HepG2 (cell line): Measurements from ENCODE around the gene PPP1R16B. TPM values are rescaled to one million over a fixed set of nuclear protein-coding genes. Genes with fewer than 3 reads are reported as not detected.

Source experiments
- ATAC-seq: fragments of 200-7000 bp; cut with Tn5 transposase; 3 replicates; pipeline ENCODE4 v1.9.1; 2020; ENCODE audit warnings: mild to moderate bottlenecking, moderate library complexity
- BruUV-seq: library from RNA; stranded (reverse); fragments of 400-500 nt; replicated peaks from 2 replicates; lab custom pipeline; 2021; lab: Mats Ljungman, UMichigan
- CTCF ChIA-PET: fragments of 300-600 bp; formaldehyde crosslinking; extraction: SDS; loops from one replicate; lab custom pipeline; 2021; ENCODE audit warnings: low total read pairs, inconsistent platforms, low intra/inter-chr PET ratio; lab: Yijun Ruan, JAX
- POLR2A ChIA-PET: fragments of 350-600 bp; sonication (Branson Sonifier 250); formaldehyde crosslinking; loops from one replicate; lab custom pipeline; 2020; ENCODE audit warnings: antibody characterized with exemption, inconsistent platforms; lab: Yijun Ruan, JAX
- DNase-seq: peaks from one replicate; pipeline ENCODE4 v3.0.0-alpha.2; 2015; ENCODE audit warnings: low spot score
- FAIRE-seq: peaks from 3 replicates; lab custom pipeline; 2011; peaks lifted over from hg19 to GRCh38; lab: Jason Lieb, UNC
- H2AFZ ChIP-seq: one replicate; pipeline ENCODE4 v1.6.1; 2011; ENCODE audit warnings: low read length, inconsistent platforms
- H3K27ac ChIP-seq: fragments of 300-600 bp; 3 replicates; pipeline ENCODE4 v1.8.0; 2011; ENCODE audit warnings: mixed run types, mild to moderate bottlenecking, mixed read lengths, low read length, inconsistent platforms; ENCODE audit not compliant: insufficient read depth; ENCODE audit errors: extremely low read length
- H3K27me3 ChIP-seq, 2 experiments: fragments of 200-600 bp in 1 of 2; 2 replicates in 1 of 2; 3 replicates in 1 of 2; pipeline versions ENCODE4 v1.6.0 to v1.8.0; 2011; ENCODE audit warnings: low read length in 2 of 2, mild to moderate bottlenecking in 2 of 2, moderate library complexity in 2 of 2, inconsistent platforms in 1 of 2; ENCODE audit not compliant: insufficient read depth in 2 of 2, control insufficient read depth in 1 of 2
- H3K36me3 ChIP-seq, 2 experiments: fragments of 200-600 bp in 1 of 2; replicated peaks in 1 of 2; 2 replicates in 1 of 2; 3 replicates in 1 of 2; pipeline versions ENCODE4 v1.5.1 to v1.8.0; 2011; ENCODE audit warnings: low read length in 2 of 2, inconsistent platforms in 1 of 2; ENCODE audit not compliant: insufficient read depth in 2 of 2, control insufficient read depth in 1 of 2
- H3K4me1 ChIP-seq: 2 replicates; pipeline ENCODE4 v1.5.1; 2012; ENCODE audit warnings: low read length, inconsistent platforms; ENCODE audit not compliant: insufficient read depth
- H3K4me2 ChIP-seq: 2 replicates; pipeline ENCODE4 v1.6.0; 2011; ENCODE audit warnings: low read depth, low read length, inconsistent platforms
- H3K4me3 ChIP-seq, 3 experiments: fragments of 200-600 bp in 1 of 3; sonication (generic), shearing (Covaris generic) in 1 of 3; replicated peaks in 1 of 3; 2 replicates each; pipeline ENCODE4 v1.5.1; 2011 to 2016; ENCODE audit warnings: low read length in 3 of 3, inconsistent platforms in 2 of 3, low read depth in 2 of 3, mild to moderate bottlenecking in 2 of 3, control low read depth in 1 of 3, mixed read lengths in 1 of 3; ENCODE audit not compliant: insufficient read depth in 1 of 3
- H3K79me2 ChIP-seq: one replicate; pipeline ENCODE4 v1.6.1; 2011; ENCODE audit warnings: low read length, inconsistent platforms; ENCODE audit not compliant: insufficient read depth
- H3K9ac ChIP-seq: 2 replicates; pipeline ENCODE4 v1.6.0; 2011; ENCODE audit warnings: mild to moderate bottlenecking, low read depth, low read length, inconsistent platforms; ENCODE audit not compliant: insufficient read depth
- H3K9me3 ChIP-seq: 2 replicates; pipeline ENCODE4 v1.5.1; 2012; ENCODE audit warnings: mild to moderate bottlenecking, low read length
- H4K20me1 ChIP-seq: 2 replicates; pipeline ENCODE4 v1.6.0; 2011; ENCODE audit warnings: inconsistent platforms, mild to moderate bottlenecking, low read length, moderate library complexity; ENCODE audit not compliant: insufficient read depth
- AGO1 ChIP-seq: fragments of 200-400 bp; formaldehyde crosslinking; IDR thresholded peaks from 2 replicates; pipeline ENCODE4 v1.6.1; 2017; ENCODE audit warnings: mild to moderate bottlenecking, low read depth, low read length, moderate library complexity; ENCODE audit not compliant: poor library complexity, severe bottlenecking
- AGO2 ChIP-seq: fragments of 200-400 bp; formaldehyde crosslinking; optimal IDR thresholded peaks from 2 replicates; pipeline ENCODE3; 2017; ENCODE audit warnings: mild to moderate bottlenecking, low read depth, low read length, moderate library complexity
- CEBPG ChIP-seq: IDR thresholded peaks from 2 replicates; pipeline ENCODE4 v1.6.1; 2016
- ESRRA ChIP-seq: sonication (generic); formaldehyde crosslinking; IDR thresholded peaks from 2 replicates; pipeline ENCODE4 v1.5.1; 2020; ENCODE audit warnings: mild to moderate bottlenecking, low read depth, missing genetic modification reagents
- RAD21 ChIP-seq: fragments of 450-650 bp; formaldehyde crosslinking; IDR thresholded peaks from 2 replicates; pipeline ENCODE4 v1.5.0; 2020; ENCODE audit warnings: mild to moderate bottlenecking
- ZFP36 ChIP-seq: fragments of 150-350 bp; IDR thresholded peaks from 2 replicates; pipeline ENCODE4 v1.6.1; 2018; ENCODE audit warnings: borderline replicate concordance, low read length, low read depth; ENCODE audit not compliant: partially characterized antibody
- ZFP82 ChIP-seq: sonication (generic); formaldehyde crosslinking; IDR thresholded peaks from 2 replicates; pipeline ENCODE4 v1.5.1; 2020; ENCODE audit warnings: mild to moderate bottlenecking, missing genetic modification reagents, borderline replicate concordance
- ZNF678 ChIP-seq: sonication (generic); formaldehyde crosslinking; IDR thresholded peaks from 2 replicates; pipeline ENCODE4 v1.4.0; 2020; ENCODE audit warnings: mild to moderate bottlenecking, missing genetic modification reagents
- WGBS: methylation state at CpG from one replicate; pipeline ENCODE4 v1.1.6; 2017; ENCODE audit warnings: low lambda C conversion rate; 5-methylcytosine and 5-hydroxymethylcytosine counted together
- in situ Hi-C: cut with HindIII; loops from 2 replicates; pipeline ENCODE4 v1.10.0; 2017; ENCODE audit warnings: low pct_unique_long_range_greater_than_20kb; ENCODE audit not compliant: extremely low pct_ligation_motif_present
- intact Hi-C: fragments of 100-400 bp; cut with micrococcal nuclease; formaldehyde crosslinking; loops from one replicate; pipeline ENCODE4 v1.10.0; 2022; ENCODE audit not compliant: unreplicated experiment
- polyA plus RNA-seq, 8 experiments: library from polyadenylated mRNA; depleted of rRNA in 3 of 8; stranded (reverse) in 7 of 8; unstranded in 1 of 8; fragments of >200 nt; fragmentation: Illumina TruSeq in 4 of 8; extraction: Trizol in 4 of 8; gene quantifications; 2 replicates each; pipeline versions ENCODE4 v1.2.1 to v1.2.3, GENCODE V29; 2011 to 2016; ENCODE audit warnings: low read depth in 4 of 8, missing spikeins in 1 of 8, mixed read lengths in 1 of 8; ENCODE audit not compliant: insufficient read depth in 1 of 8
- total RNA-seq, 5 experiments: library from RNA; depleted of rRNA; stranded (reverse); fragments of >200 nt; fragmentation: Illumina TruSeq; extraction: Trizol; gene quantifications; 2 replicates each; pipeline ENCODE4 v1.2.3, GENCODE V29; 2016; ENCODE audit warnings: low read depth in 1 of 5
- TF ChIP-seq, protein P1 (sequence below): sonication (generic); formaldehyde crosslinking; IDR thresholded peaks from 2 replicates; pipeline ENCODE4; 2020; ENCODE audit warnings: missing genetic modification reagents, mild to moderate bottlenecking, borderline replicate concordance
- TF ChIP-seq, protein P2 (sequence below): IDR thresholded peaks from 2 replicates; pipeline ENCODE4 v1.6.1; 2016; ENCODE audit warnings: low read depth, borderline replicate concordance
- TF ChIP-seq, protein P3 (sequence below): sonication (generic); formaldehyde crosslinking; IDR thresholded peaks from 2 replicates; pipeline ENCODE4 v1.4.0; 2020; ENCODE audit warnings: missing genetic modification reagents, mild to moderate bottlenecking, borderline replicate concordance

Gene PPP1R16B
- total and polyA plus RNA-seq, 2 of the 13 experiments (the other 11 are each of a cell fraction or from before 2014, with no cell fraction given), result 0.02 to 0.11 TPM

DNA sequence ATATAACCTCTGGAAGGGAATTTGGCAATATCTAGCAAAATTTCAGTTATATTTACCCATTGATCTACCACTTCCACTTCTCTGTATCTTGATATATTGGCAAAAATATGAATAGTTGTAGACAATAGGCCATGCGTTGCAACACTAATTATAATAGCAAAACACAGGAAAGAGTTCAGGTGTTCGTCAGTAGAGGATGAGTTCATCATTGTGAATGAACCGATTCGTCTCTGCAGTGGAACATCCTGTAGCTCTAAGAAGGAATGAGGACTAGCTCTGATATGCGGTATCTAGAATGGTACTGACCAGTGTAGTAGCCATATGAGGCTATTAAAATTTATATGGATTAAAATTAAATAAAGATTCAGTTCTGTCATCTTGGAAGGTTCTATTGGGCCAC is 129.0 kb downstream of the PPP1R16B start:
- no peaks in the 10 kb centered on the region for H3K27me3 ChIP-seq
- H2AFZ ChIP-seq, result no peak overlapping the region
- WGBS, result 97% methylated on average over 5 of the region's 5 CpGs
- intact Hi-C loops, result no loop called here
- H3K9me3 ChIP-seq, result no peaks in the 10 kb centered on the region
- DNase-seq (no peak), FAIRE-seq (no peak), ATAC-seq (no peak)
- in situ Hi-C loops, result no loop called here
- no peak overlapping the region for H3K9ac ChIP-seq
- H4K20me1 ChIP-seq, result peaks cover 16% of the 10 kb centered on the region; the same call in 1 of the 2 replicates
- H3K27ac ChIP-seq, result no peak overlapping the region
- no TSS peak for BruUV-seq
- ChIA-PET CTCF (interaction anchor here (1.4 kb wide), 1 partner anchor 8 kb away, joined by 4 read pairs; the partner anchor contains the start of gene FAM83D), POLR2A (interaction anchor here (1.3 to 1.6 kb wide), 2 partner anchors 9 to 28 kb away, joined by 3 to 9 read pairs; partner anchors contain the start of genes DHX35 and FAM83D)
- peaks cover 24 to 52% of the 10 kb centered on the region in 2 experiments for H3K36me3 ChIP-seq
- peaks cover 99% of the 10 kb centered on the region for H3K79me2 ChIP-seq
- TF ChIP-seq AGO2, result no peak
- TF ChIP-seq ZFP82 (CRISPR knock-in tag), result no peak
- TF ChIP-seq, protein P1, sequence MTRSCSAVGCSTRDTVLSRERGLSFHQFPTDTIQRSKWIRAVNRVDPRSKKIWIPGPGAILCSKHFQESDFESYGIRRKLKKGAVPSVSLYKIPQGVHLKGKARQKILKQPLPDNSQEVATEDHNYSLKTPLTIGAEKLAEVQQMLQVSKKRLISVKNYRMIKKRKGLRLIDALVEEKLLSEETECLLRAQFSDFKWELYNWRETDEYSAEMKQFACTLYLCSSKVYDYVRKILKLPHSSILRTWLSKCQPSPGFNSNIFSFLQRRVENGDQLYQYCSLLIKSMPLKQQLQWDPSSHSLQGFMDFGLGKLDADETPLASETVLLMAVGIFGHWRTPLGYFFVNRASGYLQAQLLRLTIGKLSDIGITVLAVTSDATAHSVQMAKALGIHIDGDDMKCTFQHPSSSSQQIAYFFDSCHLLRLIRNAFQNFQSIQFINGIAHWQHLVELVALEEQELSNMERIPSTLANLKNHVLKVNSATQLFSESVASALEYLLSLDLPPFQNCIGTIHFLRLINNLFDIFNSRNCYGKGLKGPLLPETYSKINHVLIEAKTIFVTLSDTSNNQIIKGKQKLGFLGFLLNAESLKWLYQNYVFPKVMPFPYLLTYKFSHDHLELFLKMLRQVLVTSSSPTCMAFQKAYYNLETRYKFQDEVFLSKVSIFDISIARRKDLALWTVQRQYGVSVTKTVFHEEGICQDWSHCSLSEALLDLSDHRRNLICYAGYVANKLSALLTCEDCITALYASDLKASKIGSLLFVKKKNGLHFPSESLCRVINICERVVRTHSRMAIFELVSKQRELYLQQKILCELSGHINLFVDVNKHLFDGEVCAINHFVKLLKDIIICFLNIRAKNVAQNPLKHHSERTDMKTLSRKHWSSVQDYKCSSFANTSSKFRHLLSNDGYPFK (CRISPR knock-in tag), result no peak
- no peak for TF ChIP-seq ZNF678
- TF ChIP-seq, all 625 proteins: peak for 0
- no peak overlapping the region for H3K4me2 ChIP-seq
- peaks cover 95% of the 10 kb centered on the region for H3K4me1 ChIP-seq
- no peak overlapping the region for H3K4me3 ChIP-seq

DNA sequence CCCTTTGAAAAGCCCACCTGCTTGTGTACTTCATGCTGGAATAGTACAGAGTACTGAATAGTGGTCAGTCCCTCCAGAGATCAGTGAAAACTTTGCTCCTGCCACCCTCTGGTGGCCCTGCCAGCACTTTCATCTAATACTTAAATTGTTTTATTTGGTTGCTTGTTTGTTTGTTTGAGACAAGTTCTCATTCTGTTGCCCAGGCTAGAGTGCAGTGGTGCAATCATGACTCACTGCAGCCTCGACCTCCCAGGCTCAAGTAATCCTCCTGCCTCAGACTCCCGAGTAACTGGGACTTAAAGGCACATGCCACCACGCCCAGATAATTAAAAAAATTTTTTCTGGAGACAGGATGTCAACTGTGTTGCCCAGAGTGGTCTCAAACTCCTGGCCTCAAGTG is 129.8 kb downstream of the PPP1R16B start:
- Histone ChIP-seq H3K79me2 (peaks cover 99% of the 10 kb centered on the region), H3K36me3 (peaks cover 31 to 56% of the 10 kb centered on the region in 2 experiments), H3K27ac (no peak overlapping the region), H2AFZ (no peak overlapping the region), H3K9me3 (no peaks in the 10 kb centered on the region), H3K4me1 (peaks cover 95% of the 10 kb centered on the region), H3K9ac (no peak overlapping the region), H3K4me2 (no peak overlapping the region), H4K20me1 (peaks cover 16% of the 10 kb centered on the region; the same call in 1 of the 2 replicates), H3K27me3 (no peaks in the 10 kb centered on the region), H3K4me3 (no peak overlapping the region)
- DNase-seq (no peak), FAIRE-seq (peak; percentile 28), ATAC-seq (peak; percentile 67)
- ChIA-PET CTCF (interaction anchor here (0.6 to 1.4 kb wide), 3 partner anchors 9 to 42 kb away, joined by 3 to 4 read pairs (median 3); partner anchors contain the start of gene FAM83D), POLR2A (no interaction called here)
- in situ Hi-C loops, result no loop called here
- intact Hi-C loops, result no loop called here
- BruUV-seq, result no TSS peak
- 87% methylated on average over 3 of the region's 3 CpGs for WGBS
- TF ChIP-seq, protein P2, sequence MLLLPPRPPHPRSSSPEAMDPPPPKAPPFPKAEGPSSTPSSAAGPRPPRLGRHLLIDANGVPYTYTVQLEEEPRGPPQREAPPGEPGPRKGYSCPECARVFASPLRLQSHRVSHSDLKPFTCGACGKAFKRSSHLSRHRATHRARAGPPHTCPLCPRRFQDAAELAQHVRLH (CRISPR knock-in tag), result no peak
- TF ChIP-seq, protein P3, sequence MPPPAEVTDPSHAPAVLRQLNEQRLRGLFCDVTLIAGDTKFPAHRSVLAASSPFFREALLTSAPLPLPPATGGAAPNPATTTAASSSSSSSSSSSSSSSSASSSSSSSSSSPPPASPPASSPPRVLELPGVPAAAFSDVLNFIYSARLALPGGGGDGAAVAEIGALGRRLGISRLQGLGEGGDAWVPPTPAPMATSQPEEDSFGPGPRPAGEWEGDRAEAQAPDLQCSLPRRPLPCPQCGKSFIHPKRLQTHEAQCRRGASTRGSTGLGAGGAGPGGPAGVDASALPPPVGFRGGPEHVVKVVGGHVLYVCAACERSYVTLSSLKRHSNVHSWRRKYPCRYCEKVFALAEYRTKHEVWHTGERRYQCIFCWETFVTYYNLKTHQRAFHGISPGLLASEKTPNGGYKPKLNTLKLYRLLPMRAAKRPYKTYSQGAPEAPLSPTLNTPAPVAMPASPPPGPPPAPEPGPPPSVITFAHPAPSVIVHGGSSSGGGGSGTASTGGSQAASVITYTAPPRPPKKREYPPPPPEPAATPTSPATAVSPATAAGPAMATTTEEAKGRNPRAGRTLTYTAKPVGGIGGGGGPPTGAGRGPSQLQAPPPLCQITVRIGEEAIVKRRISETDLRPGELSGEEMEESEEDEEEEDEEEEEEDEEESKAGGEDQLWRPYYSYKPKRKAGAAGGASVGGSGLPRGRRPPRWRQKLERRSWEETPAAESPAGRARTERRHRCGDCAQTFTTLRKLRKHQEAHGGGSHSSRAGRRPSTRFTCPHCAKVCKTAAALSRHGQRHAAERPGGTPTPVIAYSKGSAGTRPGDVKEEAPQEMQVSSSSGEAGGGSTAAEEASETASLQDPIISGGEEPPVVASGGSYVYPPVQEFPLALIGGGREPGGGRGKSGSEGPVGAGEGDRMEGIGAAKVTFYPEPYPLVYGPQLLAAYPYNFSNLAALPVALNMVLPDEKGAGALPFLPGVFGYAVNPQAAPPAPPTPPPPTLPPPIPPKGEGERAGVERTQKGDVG, result no peak
- peak; percentile 22; the same call in 1 of the 2 replicates for TF ChIP-seq CEBPG (CRISPR knock-in tag)
- no peak for TF ChIP-seq AGO1
- TF ChIP-seq ESRRA, result 0 out of 2 replicates have a peak, but pooled peaks have one; percentile 25
- TF ChIP-seq RAD21, result peak; percentile 71; the same call in 1 of the 2 replicates
- no peak for TF ChIP-seq ZFP36
